Upper lobe of left lung (tissue), 6 donors: ENCODE data around the gene MAG. TPM values are rescaled to one million over a fixed set of nuclear protein-coding genes. Genes with fewer than 3 reads are reported as not detected.
A peak's percentile ranks its signal among the peaks of the same experiment; 100 is the strongest.

ENCODE experiments used
- ATAC-seq, 2 donors: fragments of 200-7000 bp; cut with Tn5 transposase; one replicate each; pipeline ENCODE4 v1.9.1; 2022; ENCODE audit warnings: mild to moderate bottlenecking in 2 of 2, moderate library complexity in 2 of 2; ENCODE audit not compliant: low FRiP score in 2 of 2
- DNase-seq, 2 donors: peaks; one replicate each; pipeline ENCODE4 v3.0.0-alpha.2; 2019 to 2020
- H3K27ac ChIP-seq, 4 donors: fragments of 200-600 bp; sonication (generic); one replicate each; pipeline ENCODE4 v1.5.1; 2016 to 2019
- H3K27me3 ChIP-seq, 4 donors: fragments of 200-600 bp; sonication (generic); one replicate each; pipeline ENCODE4 v1.5.1; 2017 to 2019
- H3K36me3 ChIP-seq, 4 donors: fragments of 200-600 bp; sonication (generic); one replicate each; pipeline ENCODE4 v1.5.1; 2016 to 2019
- H3K4me1 ChIP-seq, 4 donors: fragments of 200-600 bp; sonication (generic); one replicate each; pipeline ENCODE4 v1.5.1; 2018 to 2019
- H3K4me3 ChIP-seq, 4 donors: fragments of 200-600 bp; sonication (generic); one replicate each; pipeline ENCODE4 v1.5.1; 2017 to 2019; ENCODE audit warnings: mild to moderate bottlenecking in 2 of 4, moderate library complexity in 1 of 4
- H3K9me3 ChIP-seq, 4 donors: fragments of 200-600 bp; sonication (generic); one replicate each; pipeline ENCODE4 v1.5.1; 2018 to 2019
- CTCF ChIP-seq, 6 experiments: fragments of 450-650 bp in 4 of 6; fragments of 200-600 bp in 2 of 6; sonication (generic) in 2 of 6; IDR thresholded peaks; one replicate each; pipeline ENCODE4 v1.5.1; 2016 to 2019; ENCODE audit warnings: antibody characterized with exemption in 6 of 6
- EP300 ChIP-seq, 4 donors: sonication (generic); formaldehyde crosslinking; IDR thresholded peaks; one replicate each; pipeline ENCODE4 v1.5.1; 2017; ENCODE audit warnings: antibody characterized with exemption in 4 of 4, control low read depth in 2 of 4
- POLR2A ChIP-seq, 4 donors: fragments of 450-650 bp; IDR thresholded peaks; one replicate each; pipeline ENCODE4 v1.5.1; 2016 to 2017; ENCODE audit warnings: antibody characterized with exemption in 4 of 4, mild to moderate bottlenecking in 2 of 4
- POLR2AphosphoS5 ChIP-seq, 2 donors: sonication (generic); formaldehyde crosslinking; IDR thresholded peaks; one replicate each; pipeline ENCODE4 v1.5.1; 2017; ENCODE audit warnings: antibody characterized with exemption in 2 of 2
- WGBS, 2 donors: methylation state at CpG; one replicate each; pipeline ENCODE4 v1.1.5; 2017 to 2018; 5-methylcytosine and 5-hydroxymethylcytosine counted together
- total RNA-seq, 6 donors: library from RNA; depleted of rRNA in 4 of 6; stranded (reverse); fragments of >200 nt in 4 of 6; gene quantifications; one replicate each; pipeline versions ENCODE4 v1.1.0 to v1.2.1, GENCODE V29; 2016 to 2021
- donor health status: DM: no; HTN: no; CAD: no; lungs with moderate emphysema.
- donor health status: DM: no; HTN: yes; CAD: no; lungs with severe emphysema.

Gene MAG
- total RNA-seq, 6 donors from 2014 or later = 0.51 to 6.2 (median 2.2) TPM; not detected in 2

GRCh38 chr19:35272954-35273649 lies 18.9 kb upstream of the MAG start:
- H3K4me1 ChIP-seq = peaks cover 9 to 29% (median 16%) of the 10 kb centered on the region in 4 donors
- no peak overlapping the region for H3K27ac ChIP-seq
- ATAC-seq (no peak), DNase-seq (no peak)
- H3K36me3 ChIP-seq = peaks cover 23 to 77% (median 67%) of the 10 kb centered on the region in 4 donors
- 84 to 87% methylated on average over 10 of the region's 10 CpGs for WGBS, 2 donors
- no peaks in the 10 kb centered on the region for H3K9me3 ChIP-seq
- TF ChIP-seq POLR2AphosphoS5 (IDR thresholded peaks at IDR 0.05) (no peak), EP300 (IDR thresholded peaks at IDR 0.05) (no peak), CTCF (IDR thresholded peaks at IDR 0.05) (no peak), POLR2A (IDR thresholded peaks at IDR 0.05) (no peak)
- no peaks in the 10 kb centered on the region for H3K27me3 ChIP-seq
- no peak overlapping the region for H3K4me3 ChIP-seq

- ATAC-seq (no peak), DNase-seq (no peak)
- peaks cover 9 to 29% (median 16%) of the 10 kb centered on the region in 4 donors for H3K4me1 ChIP-seq
- peaks cover 25 to 84% (median 73%) of the 10 kb centered on the region in 4 donors for H3K36me3 ChIP-seq
- H3K9me3 ChIP-seq = no peaks in the 10 kb centered on the region
- WGBS, 2 donors = 77 to 82% methylated on average over 12 to 14 of the region's 14 CpGs
- H3K4me3 ChIP-seq = no peak overlapping the region
- no peak for TF ChIP-seq POLR2A (IDR thresholded peaks at IDR 0.05)
- TF ChIP-seq CTCF (IDR thresholded peaks at IDR 0.05) = no peak
- TF ChIP-seq EP300 (IDR thresholded peaks at IDR 0.05) = no peak
- no peak for TF ChIP-seq POLR2AphosphoS5 (IDR thresholded peaks at IDR 0.05)
- no peak overlapping the region for H3K27ac ChIP-seq
- no peaks in the 10 kb centered on the region for H3K27me3 ChIP-seq
Measured at GRCh38 chr19:35273686-35274259, 18.2 kb upstream of the MAG start.

- Histone ChIP-seq H3K27me3 (no peaks in the 10 kb centered on the region), H3K4me1 (peaks cover 9 to 29% (median 16%) of the 10 kb centered on the region in 4 donors), H3K4me3 (no peak overlapping the region), H3K27ac (no peak overlapping the region), H3K36me3 (peaks cover 25 to 89% (median 78%) of the 10 kb centered on the region in 4 donors), H3K9me3 (no peaks in the 10 kb centered on the region)
- DNase-seq (no peak), ATAC-seq (no peak)
- TF ChIP-seq POLR2A (IDR thresholded peaks at IDR 0.05) (no peak), POLR2AphosphoS5 (IDR thresholded peaks at IDR 0.05) (no peak)
- 73 to 91% methylated on average over 5 of the region's 5 CpGs for WGBS, 2 donors
Measured at GRCh38 chr19:35274323-35274722, 17.6 kb upstream of the MAG start.

- H3K27ac ChIP-seq = no peak overlapping the region
- peaks cover 0 to 27% (median 9%) of the 10 kb centered on the region in 4 donors for H3K4me1 ChIP-seq
- no peak for ATAC-seq
- WGBS, 2 donors = 92 to 97% methylated on average over 24 to 27 of the region's 28 CpGs
- no peak for TF ChIP-seq POLR2A (IDR thresholded peaks at IDR 0.05)
- DNase-seq = peak in 1 of 2 donors; percentile 63
- H3K9me3 ChIP-seq = no peaks in the 10 kb centered on the region
- peaks cover 18 to 81% (median 68%) of the 10 kb centered on the region in 4 donors for H3K36me3 ChIP-seq
- no peak overlapping the region for H3K4me3 ChIP-seq
- H3K27me3 ChIP-seq = no peaks in the 10 kb centered on the region
Measured at GRCh38 chr19:35276706-35277281, 15.2 kb upstream of the MAG start.

- DNase-seq (peak in 1 of 2 donors; percentile 78), ATAC-seq (no peak)
- Histone ChIP-seq H3K4me3 (no peak overlapping the region), H3K27ac (no peak overlapping the region), H3K9me3 (no peaks in the 10 kb centered on the region), H3K36me3 (peaks cover 18 to 63% (median 50%) of the 10 kb centered on the region in 4 donors), H3K27me3 (no peaks in the 10 kb centered on the region), H3K4me1 (peaks cover 0 to 12% (median 8%) of the 10 kb centered on the region in 4 donors)
- WGBS, 2 donors = 95 to 100% methylated on average over 3 to 45 of the region's 45 CpGs
- no peak for TF ChIP-seq CTCF (IDR thresholded peaks at IDR 0.05)
- TF ChIP-seq EP300 (IDR thresholded peaks at IDR 0.05) = no peak
- no peak for TF ChIP-seq POLR2AphosphoS5 (IDR thresholded peaks at IDR 0.05)
- TF ChIP-seq POLR2A (IDR thresholded peaks at IDR 0.05) = no peak
Measured at GRCh38 chr19:35278578-35279284, 13.2 kb upstream of the MAG start.
